Mammary epithelial cell (primary cell): ENCODE results near the gene SAMMSON.

Source experiments
- EZH2 ChIP-seq: IDR thresholded peaks from 2 replicates; pipeline ENCODE4 v1.6.1; 2012; ENCODE audit warnings: low read length, inconsistent platforms, borderline replicate concordance
- TF ChIP-seq, protein P1 (sequence below), 2 donors: IDR thresholded peaks in 1 of 2; conservative IDR thresholded peaks in 1 of 2; 2 replicates each; pipeline ENCODE4 v1.5.1; 2011 to 2012; ENCODE audit warnings: inconsistent platforms in 2 of 2, low read length in 2 of 2, mild to moderate bottlenecking in 2 of 2, control low read depth in 1 of 2, low read depth in 1 of 2; ENCODE audit not compliant: insufficient read depth in 1 of 2; ENCODE audit errors: extremely low read depth in 1 of 2

DNA sequence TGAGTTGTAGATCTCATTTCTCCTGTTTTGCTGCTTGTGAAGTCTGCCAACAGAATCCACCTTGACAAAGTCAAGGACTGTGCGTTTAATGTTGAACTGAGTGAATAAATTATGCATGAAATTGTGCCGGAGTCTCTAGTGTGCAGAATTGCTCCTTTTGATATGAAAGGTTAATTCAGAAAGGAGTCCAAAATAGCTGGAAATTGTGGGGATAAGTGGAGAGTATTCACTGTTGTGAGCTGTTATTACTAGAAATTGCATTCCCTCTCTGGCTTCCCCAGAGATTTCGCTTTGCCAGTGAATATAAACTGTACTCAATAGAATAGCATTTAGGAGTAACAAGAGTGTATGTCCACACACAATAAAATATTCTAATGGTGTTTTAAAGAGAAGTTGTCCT lies 43.1 kb downstream of the SAMMSON start:
- TF ChIP-seq EZH2: no peak
- TF ChIP-seq, protein P1, sequence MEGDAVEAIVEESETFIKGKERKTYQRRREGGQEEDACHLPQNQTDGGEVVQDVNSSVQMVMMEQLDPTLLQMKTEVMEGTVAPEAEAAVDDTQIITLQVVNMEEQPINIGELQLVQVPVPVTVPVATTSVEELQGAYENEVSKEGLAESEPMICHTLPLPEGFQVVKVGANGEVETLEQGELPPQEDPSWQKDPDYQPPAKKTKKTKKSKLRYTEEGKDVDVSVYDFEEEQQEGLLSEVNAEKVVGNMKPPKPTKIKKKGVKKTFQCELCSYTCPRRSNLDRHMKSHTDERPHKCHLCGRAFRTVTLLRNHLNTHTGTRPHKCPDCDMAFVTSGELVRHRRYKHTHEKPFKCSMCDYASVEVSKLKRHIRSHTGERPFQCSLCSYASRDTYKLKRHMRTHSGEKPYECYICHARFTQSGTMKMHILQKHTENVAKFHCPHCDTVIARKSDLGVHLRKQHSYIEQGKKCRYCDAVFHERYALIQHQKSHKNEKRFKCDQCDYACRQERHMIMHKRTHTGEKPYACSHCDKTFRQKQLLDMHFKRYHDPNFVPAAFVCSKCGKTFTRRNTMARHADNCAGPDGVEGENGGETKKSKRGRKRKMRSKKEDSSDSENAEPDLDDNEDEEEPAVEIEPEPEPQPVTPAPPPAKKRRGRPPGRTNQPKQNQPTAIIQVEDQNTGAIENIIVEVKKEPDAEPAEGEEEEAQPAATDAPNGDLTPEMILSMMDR (conservative IDR thresholded peaks at IDR 0.05 in 1 of 2, IDR thresholded peaks at IDR 0.05 in 1 of 2; ENCODE audit: extremely low read depth in 1 of 2, insufficient read depth in 1 of 2, low read depth in 1 of 2, low read length in 2 of 2): no peak
